ENCODE measurements around the gene SCN8A. TPM values are rescaled to one million over a fixed set of nuclear protein-coding genes. Genes with fewer than 3 reads are reported as not detected.

Gene SCN8A
- total RNA-seq, 1 donor from 2014 or later = 0.53 TPM

GRCh38 chr12:51777457-51777856 lies 186.4 kb downstream of the SCN8A start:
- Histone ChIP-seq H3K36me3 (no peaks in the 10 kb centered on the region), H3K4me3 (no peak overlapping the region), H3K9me3 (no peaks in the 10 kb centered on the region), H3K4me1 (no peaks in the 10 kb centered on the region), H3K27me3 (ENCODE audit: low read depth) (no peaks in the 10 kb centered on the region), H3K27ac (no peak overlapping the region)
- DNase-seq (no peak), ATAC-seq (no peak)
- intact Hi-C loops (cut with DNase I) = no loop called here
- TF ChIP-seq CTCF (IDR thresholded peaks at IDR 0.05) = no peak

- Histone ChIP-seq H3K4me3 (no peak overlapping the region), H3K27me3 (ENCODE audit: low read depth) (no peaks in the 10 kb centered on the region), H3K36me3 (no peaks in the 10 kb centered on the region), H3K9me3 (no peaks in the 10 kb centered on the region), H3K27ac (no peak overlapping the region), H3K4me1 (no peaks in the 10 kb centered on the region)
- TF ChIP-seq CTCF (IDR thresholded peaks at IDR 0.05) = no peak
- intact Hi-C loops (cut with DNase I) = no loop called here
- ATAC-seq = no peak
- DNase-seq = no peak
Measured at GRCh38 chr12:51777973-51778372, 186.9 kb downstream of the SCN8A start.

GRCh38 chr12:51779876-51780275 lies 188.8 kb downstream of the SCN8A start:
- no peaks in the 10 kb centered on the region for H3K27me3 ChIP-seq (ENCODE audit: low read depth)
- TF ChIP-seq CTCF (IDR thresholded peaks at IDR 0.05) = no peak

GRCh38 chr12:51784688-51785087 lies 193.7 kb downstream of the SCN8A start:
- intact Hi-C loops (cut with DNase I) = no loop called here
- no peak for ATAC-seq
- no peak for DNase-seq
- H3K4me3 ChIP-seq = no peak overlapping the region
- H3K9me3 ChIP-seq = no peaks in the 10 kb centered on the region
- TF ChIP-seq CTCF (IDR thresholded peaks at IDR 0.05) = no peak
- no peak overlapping the region for H3K27ac ChIP-seq
- H3K36me3 ChIP-seq = no peaks in the 10 kb centered on the region
- no peaks in the 10 kb centered on the region for H3K27me3 ChIP-seq (ENCODE audit: low read depth)
- H3K4me1 ChIP-seq = no peaks in the 10 kb centered on the region

More at GRCh38 chr12:51779876-51780275, 188.8 kb downstream of the SCN8A start:
- Histone ChIP-seq H3K4me3 (no peak overlapping the region), H3K4me1 (no peaks in the 10 kb centered on the region), H3K36me3 (no peaks in the 10 kb centered on the region), H3K27ac (no peak overlapping the region), H3K9me3 (no peaks in the 10 kb centered on the region)
- DNase-seq (no peak), ATAC-seq (no peak)
- intact Hi-C loops (cut with DNase I) = no loop called here

GRCh38 chr12:51785906-51786305 lies 194.9 kb downstream of the SCN8A start:
- Histone ChIP-seq H3K4me3 (no peak overlapping the region), H3K4me1 (no peaks in the 10 kb centered on the region), H3K36me3 (no peaks in the 10 kb centered on the region), H3K9me3 (no peaks in the 10 kb centered on the region), H3K27me3 (ENCODE audit: low read depth) (no peaks in the 10 kb centered on the region), H3K27ac (no peak overlapping the region)
- no peak for TF ChIP-seq CTCF (IDR thresholded peaks at IDR 0.05)
- intact Hi-C loops (cut with DNase I) = no loop called here
- DNase-seq (no peak), ATAC-seq (no peak)

- H3K36me3 ChIP-seq = no peaks in the 10 kb centered on the region
- H3K9me3 ChIP-seq = no peaks in the 10 kb centered on the region
- no peak for ATAC-seq
- intact Hi-C loops (cut with DNase I) = no loop called here
- no peak for DNase-seq
- H3K27me3 ChIP-seq (ENCODE audit: low read depth) = no peaks in the 10 kb centered on the region
- no peak for TF ChIP-seq CTCF (IDR thresholded peaks at IDR 0.05)
- no peak overlapping the region for H3K27ac ChIP-seq
- no peaks in the 10 kb centered on the region for H3K4me1 ChIP-seq
- H3K4me3 ChIP-seq = no peak overlapping the region
Measured at GRCh38 chr12:51788876-51789275, 197.8 kb downstream of the SCN8A start.

Measured in lower lobe of right lung (tissue), 2 donors.